SH-SY5Y (cell line): Measurements from ENCODE around the gene MFAP4.

Experiments
- GATA2 ChIP-seq: IDR thresholded peaks from 2 replicates; pipeline ENCODE4 v1.6.1; 2011; ENCODE audit warnings: mild to moderate bottlenecking, low read depth, low read length
- GATA3 ChIP-seq: IDR thresholded peaks from 2 replicates; pipeline ENCODE4 v1.6.1; 2011; ENCODE audit warnings: low read depth, mild to moderate bottlenecking, low read length, moderate library complexity

GRCh38 chr17:19412510-19412909, 25.5 kb upstream of the MFAP4 start:
- TF ChIP-seq GATA3, result no peak
- no peak for TF ChIP-seq GATA2
